H1 (cell line): Measurements from ENCODE around the gene JPH3. TPM values are rescaled to one million over a fixed set of nuclear protein-coding genes. Genes with fewer than 3 reads are reported as not detected.

Experiments used
- CTCF ChIA-PET: fragments of 300-600 bp; sonication (Branson Sonifier 250); formaldehyde crosslinking; loops from one replicate; lab custom pipeline; 2021; ENCODE audit not compliant: partially characterized antibody; lab: Charles Lee
- POLR2A ChIA-PET: fragments of 300-600 bp; sonication (Branson Sonifier 250); formaldehyde crosslinking; loops from one replicate; lab custom pipeline; 2021; ENCODE audit warnings: inconsistent platforms; ENCODE audit not compliant: partially characterized antibody; lab: Charles Lee
- DNase-seq, 2 experiments: peaks; one replicate each; pipeline versions ENCODE4 v3.0.0 to v3.0.0-alpha.2; 2010 to 2022; ENCODE audit warnings: low spot score in 2 of 2, low read depth in 1 of 2, mixed read lengths in 1 of 2
- FAIRE-seq: peaks from 2 replicates; lab custom pipeline; 2011; peaks lifted over from hg19 to GRCh38; lab: Jason Lieb, UNC
- H2AFZ ChIP-seq: 2 replicates; pipeline ENCODE4 v1.8.1; 2012; ENCODE audit warnings: low read length, inconsistent platforms
- H2AK5ac ChIP-seq: 2 replicates; pipeline ENCODE4 v1.6.1; 2013; ENCODE audit warnings: low read depth, low read length
- H2BK120ac ChIP-seq: replicated peaks from 2 replicates; pipeline ENCODE3; 2013; ENCODE audit warnings: low read depth, low read length, inconsistent platforms
- H2BK12ac ChIP-seq: 2 replicates; pipeline ENCODE4 v1.6.1; 2013; ENCODE audit warnings: low read depth, low read length
- H2BK15ac ChIP-seq: 2 replicates; pipeline ENCODE4 v1.6.1; 2013; ENCODE audit warnings: low read length
- H2BK20ac ChIP-seq: 2 replicates; pipeline ENCODE4 v1.6.1; 2013; ENCODE audit warnings: low read length
- H2BK5ac ChIP-seq: 2 replicates; pipeline ENCODE4 v1.6.1; 2013; ENCODE audit warnings: low read depth, low read length
- H3K14ac ChIP-seq: 2 replicates; pipeline ENCODE4 v1.6.1; 2013; ENCODE audit warnings: inconsistent platforms; ENCODE audit not compliant: insufficient read length
- H3K18ac ChIP-seq: 2 replicates; pipeline ENCODE4 v1.6.1; 2013; ENCODE audit warnings: low read length; ENCODE audit errors: extremely low read depth
- H3K23ac ChIP-seq: 2 replicates; pipeline ENCODE4 v1.6.1; 2013; ENCODE audit warnings: inconsistent platforms; ENCODE audit not compliant: insufficient read length
- H3K23me2 ChIP-seq: 2 replicates; pipeline ENCODE4 v1.6.1; 2013; ENCODE audit warnings: low read depth, low read length
- H3K27ac ChIP-seq: 2 replicates; pipeline ENCODE4 v1.6.1; 2011; ENCODE audit warnings: low read depth, low read length, inconsistent platforms
- H3K27me3 ChIP-seq, 4 experiments: replicated peaks in 1 of 4; 1 replicate in 1 of 4; 2 replicates in 3 of 4; pipeline versions ENCODE4 v1.6.1 to v1.8.1; 2011 to 2013; ENCODE audit warnings: low read length in 3 of 4, mild to moderate bottlenecking in 3 of 4, inconsistent platforms in 2 of 4, mixed read lengths in 2 of 4, moderate library complexity in 1 of 4; ENCODE audit not compliant: control insufficient read depth in 3 of 4, insufficient read depth in 3 of 4; ENCODE audit errors: extremely low read depth in 1 of 4
- H3K36me3 ChIP-seq, 4 experiments: 2 replicates each; pipeline versions ENCODE4 v1.6.1 to v1.8.1; 2011 to 2013; ENCODE audit warnings: mild to moderate bottlenecking in 4 of 4, low read length in 3 of 4, moderate library complexity in 2 of 4, control low read depth in 1 of 4, inconsistent platforms in 1 of 4; ENCODE audit not compliant: insufficient read depth in 4 of 4, control insufficient read depth in 2 of 4
- H3K4ac ChIP-seq: replicated peaks from 2 replicates; pipeline ENCODE3; 2013; ENCODE audit warnings: low read length, low read depth, mixed read lengths, inconsistent platforms; ENCODE audit not compliant: insufficient read length
- H3K4me1 ChIP-seq, 4 experiments: replicated peaks in 1 of 4; 1 replicate in 1 of 4; 2 replicates in 3 of 4; pipeline versions ENCODE4 v1.6.1 to v1.8.1; 2011 to 2013; ENCODE audit warnings: low read length in 3 of 4, inconsistent platforms in 2 of 4, mixed read lengths in 1 of 4; ENCODE audit not compliant: insufficient read depth in 4 of 4, control insufficient read depth in 3 of 4
- H3K4me2 ChIP-seq, 2 experiments: 2 replicates each; pipeline versions ENCODE4 v1.6.1 to v1.8.1; 2011 to 2013; ENCODE audit warnings: low read depth in 2 of 2, low read length in 2 of 2, control low read depth in 1 of 2, inconsistent platforms in 1 of 2, mild to moderate bottlenecking in 1 of 2; ENCODE audit not compliant: insufficient read depth in 1 of 2
- H3K4me3 ChIP-seq, 4 experiments: fragments of 200-600, 300-600 bp in 1 of 4; sonication (generic), shearing (Covaris generic), sonication (Bioruptor Twin) in 1 of 4; 2 replicates each; pipeline versions ENCODE4 v1.5.1 to v1.8.1; 2011 to 2016; ENCODE audit warnings: low read length in 4 of 4, low read depth in 3 of 4, control low read depth in 2 of 4, inconsistent platforms in 2 of 4, mild to moderate bottlenecking in 2 of 4, mixed read lengths in 1 of 4, moderate library complexity in 1 of 4; ENCODE audit not compliant: insufficient read depth in 2 of 4; ENCODE audit errors: extremely low read depth in 1 of 4
- H3K56ac ChIP-seq: replicated peaks from 2 replicates; pipeline ENCODE3; 2013; ENCODE audit warnings: low read depth, mild to moderate bottlenecking, mixed read lengths, low read length, inconsistent platforms; ENCODE audit not compliant: insufficient read length
- H3K79me1 ChIP-seq: 2 replicates; pipeline ENCODE4 v1.6.1; 2013; ENCODE audit warnings: low read depth, low read length, control low read depth
- H3K79me2 ChIP-seq, 2 experiments: 2 replicates each; pipeline versions ENCODE4 v1.6.1 to v1.8.1; 2012 to 2013; ENCODE audit warnings: low read length in 2 of 2, mild to moderate bottlenecking in 2 of 2, inconsistent platforms in 1 of 2; ENCODE audit not compliant: insufficient read depth in 2 of 2, control insufficient read depth in 1 of 2
- H3K9ac ChIP-seq, 4 experiments: replicated peaks in 1 of 4; 1 replicate in 1 of 4; 2 replicates in 3 of 4; pipeline versions ENCODE4 v1.6.1 to v1.8.1; 2011 to 2013; ENCODE audit warnings: low read depth in 3 of 4, low read length in 3 of 4, control low read depth in 2 of 4, mild to moderate bottlenecking in 2 of 4, moderate library complexity in 2 of 4, inconsistent platforms in 1 of 4; ENCODE audit errors: extremely low read depth in 1 of 4
- H3K9me3 ChIP-seq, 2 experiments: 2 replicates each; pipeline versions ENCODE4 v1.6.1 to v1.8.1; 2012 to 2013; ENCODE audit warnings: mild to moderate bottlenecking in 2 of 2, moderate library complexity in 2 of 2, control low read depth in 1 of 2, inconsistent platforms in 1 of 2, low read depth in 1 of 2, low read length in 1 of 2, mixed read lengths in 1 of 2; ENCODE audit not compliant: insufficient read depth in 2 of 2
- H4K20me1 ChIP-seq, 2 experiments: replicated peaks in 1 of 2; 2 replicates each; pipeline versions ENCODE3 to v1.8.1; 2011 to 2013; ENCODE audit warnings: inconsistent platforms in 2 of 2, low read length in 2 of 2, mild to moderate bottlenecking in 1 of 2; ENCODE audit not compliant: insufficient read depth in 2 of 2, control insufficient read depth in 1 of 2
- H4K5ac ChIP-seq: 2 replicates; pipeline ENCODE4 v1.6.1; 2013; ENCODE audit warnings: low read length, low read depth, mixed read lengths, inconsistent platforms; ENCODE audit not compliant: insufficient read length
- H4K8ac ChIP-seq: 2 replicates; pipeline ENCODE4 v1.8.0; 2013; ENCODE audit warnings: mild to moderate bottlenecking, moderate library complexity, low read length, inconsistent platforms; ENCODE audit not compliant: insufficient read depth; ENCODE audit errors: extremely low read depth
- H4K91ac ChIP-seq: replicated peaks from 2 replicates; pipeline ENCODE3; 2013; ENCODE audit warnings: low read length, mixed read lengths, inconsistent platforms; ENCODE audit not compliant: insufficient read length
- KDM5A ChIP-seq: fragments of 200-600 bp; IDR thresholded peaks from 2 replicates; pipeline ENCODE4 v1.7.1; 2012; ENCODE audit warnings: mild to moderate bottlenecking, low read length, inconsistent platforms, mixed read lengths
- RAD21 ChIP-seq, 2 experiments: IDR thresholded peaks in 1 of 2; conservative IDR thresholded peaks in 1 of 2; 2 replicates each; pipeline ENCODE4 v1.6.1; 2011; ENCODE audit warnings: low read depth in 2 of 2, low read length in 2 of 2, improper control_type of control experiment in 1 of 2, inconsistent platforms in 1 of 2, mild to moderate bottlenecking in 1 of 2, moderate library complexity in 1 of 2
- WGBS, 2 experiments: shearing (Covaris generic) in 1 of 2; methylation state at CpG; one replicate each; pipeline versions ENCODE4 v1.1.6 to v1.1.7; 2013 to 2015; ENCODE audit warnings: low lambda C conversion rate in 2 of 2, mixed read lengths in 2 of 2, inconsistent platforms in 1 of 2, low coverage in 1 of 2, missing lambda C conversion rate in 1 of 2; ENCODE audit not compliant: insufficient replicate concordance in 2 of 2, insufficient coverage in 1 of 2, insufficient read length in 1 of 2; ENCODE audit errors: extremely low coverage in 1 of 2, missing lambda C conversion rate in 1 of 2; 5-methylcytosine and 5-hydroxymethylcytosine counted together
- polyA plus RNA-seq, 7 experiments: library from polyadenylated mRNA; depleted of rRNA in 3 of 7; stranded (reverse) in 5 of 7; unstranded in 2 of 7; fragments of >200 nt in 5 of 7; fragments of 200-250 nt in 2 of 7; gene quantifications; 1 replicate in 5 of 7; 2 replicates in 1 of 7; 4 replicates in 1 of 7; pipeline versions ENCODE4 v1.2.1 to v1.2.3, GENCODE V29; 2011 to 2013; ENCODE audit warnings: missing spikeins in 2 of 7, mixed read lengths in 2 of 7
- total RNA-seq: library from RNA; stranded (reverse); fragmentation: NEBNext Ultra II Directional; extraction: Animal tissue kit (Norgen Biotek cat#: 25700); gene quantifications from 2 replicates; pipeline ENCODE4 v1.2.1, GENCODE V29; 2021
- TF ChIP-seq, protein P1 (sequence below), 3 experiments: IDR thresholded peaks; 1 replicate in 2 of 3; 2 replicates in 1 of 3; pipeline versions ENCODE4 v1.5.1 to v1.6.1; 2011; ENCODE audit warnings: low read length in 3 of 3, mild to moderate bottlenecking in 3 of 3, inconsistent platforms in 2 of 3, low read depth in 1 of 3, moderate library complexity in 1 of 3; ENCODE audit not compliant: insufficient read depth in 1 of 3; ENCODE audit errors: control extremely low read depth in 1 of 3

The JPH3 gene
- total and polyA plus RNA-seq, 2 of the 8 experiments (the other 6 are each of a cell fraction or from before 2014, with no cell fraction given) = 10.3 to 28.3 TPM

GRCh38 chr16:87583453-87584131 lies 18.7 kb upstream of the JPH3 start:
- Histone ChIP-seq H2BK12ac (peak overlapping the region; percentile 53; the same call in 1 of the 2 replicates), H3K4ac (peak overlapping the region; percentile 91), H3K79me1 (no peaks in the 10 kb centered on the region), H3K23me2 (no peaks in the 10 kb centered on the region), H3K4me3 (no peak overlapping the region), H3K4me1 (peaks cover 1 to 13% (median 7%) of the 10 kb centered on the region in 4 experiments; a peak in 6 of 7 replicates), H2AK5ac (no peak overlapping the region; the same call in 1 of the 2 replicates), H4K20me1 (no peaks in the 10 kb centered on the region), H3K9ac (no peak overlapping the region), H2BK120ac (no peak overlapping the region), H3K18ac (peak overlapping the region; percentile 60; the same call in 1 of the 2 replicates), H2BK5ac (no peak overlapping the region; the same call in 1 of the 2 replicates), H3K4me2 (peak overlapping the region in 1 of 2 experiments; percentile 29; a peak in 2 of 4 replicates), H3K79me2 (no peaks in the 10 kb centered on the region), H4K8ac (peak overlapping the region; percentile 71), H3K23ac (no peak overlapping the region), H3K27ac (no peak overlapping the region), H4K91ac (peak overlapping the region; percentile 80), H3K56ac (no peak overlapping the region), H2BK20ac (no peak overlapping the region), H2AFZ (no peak overlapping the region), H3K9me3 (no peaks in the 10 kb centered on the region), H3K27me3 (no peaks in the 10 kb centered on the region), H2BK15ac (0 out of 2 replicates have a peak overlapping the region, but pooled peaks have one; percentile 19), H4K5ac (peak overlapping the region; percentile 48), H3K14ac (peak overlapping the region; percentile 40), H3K36me3 (no peaks in the 10 kb centered on the region)
- WGBS, 2 experiments = 73% methylated on average over 23 of the region's 23 CpGs; no CpG with 5 or more reads in 1 of the 2 experiments
- no peak for FAIRE-seq
- TF ChIP-seq, protein P1, sequence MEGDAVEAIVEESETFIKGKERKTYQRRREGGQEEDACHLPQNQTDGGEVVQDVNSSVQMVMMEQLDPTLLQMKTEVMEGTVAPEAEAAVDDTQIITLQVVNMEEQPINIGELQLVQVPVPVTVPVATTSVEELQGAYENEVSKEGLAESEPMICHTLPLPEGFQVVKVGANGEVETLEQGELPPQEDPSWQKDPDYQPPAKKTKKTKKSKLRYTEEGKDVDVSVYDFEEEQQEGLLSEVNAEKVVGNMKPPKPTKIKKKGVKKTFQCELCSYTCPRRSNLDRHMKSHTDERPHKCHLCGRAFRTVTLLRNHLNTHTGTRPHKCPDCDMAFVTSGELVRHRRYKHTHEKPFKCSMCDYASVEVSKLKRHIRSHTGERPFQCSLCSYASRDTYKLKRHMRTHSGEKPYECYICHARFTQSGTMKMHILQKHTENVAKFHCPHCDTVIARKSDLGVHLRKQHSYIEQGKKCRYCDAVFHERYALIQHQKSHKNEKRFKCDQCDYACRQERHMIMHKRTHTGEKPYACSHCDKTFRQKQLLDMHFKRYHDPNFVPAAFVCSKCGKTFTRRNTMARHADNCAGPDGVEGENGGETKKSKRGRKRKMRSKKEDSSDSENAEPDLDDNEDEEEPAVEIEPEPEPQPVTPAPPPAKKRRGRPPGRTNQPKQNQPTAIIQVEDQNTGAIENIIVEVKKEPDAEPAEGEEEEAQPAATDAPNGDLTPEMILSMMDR (IDR thresholded peaks at IDR 0.05; ENCODE audit: control extremely low read depth in 1 of 3, insufficient read depth in 1 of 3, low read depth in 1 of 3, low read length in 3 of 3) = peak in 2 of 3 experiments; percentile 19 to 21; a peak in 3 of 4 replicates
- TF ChIP-seq RAD21 (IDR thresholded peaks at IDR 0.05 in 1 of 2, conservative IDR thresholded peaks at IDR 0.05 in 1 of 2; ENCODE audit: low read depth in 2 of 2, low read length in 2 of 2) (0 out of 4 replicates have a peak, but pooled peaks of 1 of the 2 experiments have one; percentile 2), KDM5A (no peak)
- CTCF ChIA-PET = interaction anchor here (0.6 to 12.2 kb wide), 7 partner anchors 11 to 1912 kb away, joined by 3 to 231 read pairs (median 5); partner anchors contain the start of gene JPH3
- POLR2A ChIA-PET = interaction anchor here (1.1 kb wide), 1 partner anchor 27 kb away, joined by 3 read pairs; no protein-coding TSS in a partner anchor
- DNase-seq = no peak
